Activated B cell treated with CpG ODN at 0.5 μM for 24 hours (primary cell): ENCODE results near the gene MYL10. TPM values are rescaled to one million over a fixed set of nuclear protein-coding genes. Genes with fewer than 3 reads are reported as not detected.

Source experiments
- ATAC-seq: fragments of 200-7000 bp; cut with Tn5 transposase; one replicate; pipeline ENCODE4 v1.10.0; 2021; ENCODE audit warnings: low read depth, mild to moderate bottlenecking, moderate library complexity
- CTCF ChIA-PET: fragments of 350-600 bp; sonication (Branson Sonifier 250); formaldehyde crosslinking; loops from one replicate; lab custom pipeline; 2021; ENCODE audit warnings: antibody characterized with exemption; lab: Charles Lee
- POLR2A ChIA-PET: fragments of 350-600 bp; sonication (Branson Sonifier 250); formaldehyde crosslinking; loops from one replicate; lab custom pipeline; 2021; ENCODE audit warnings: antibody characterized with exemption; lab: Charles Lee
- DNase-seq: peaks from one replicate; pipeline ENCODE4 v3.0.0; 2022
- H3K27ac Mint-ChIP-seq: one replicate; pipeline ENCODE4 v1.8.0; 2020; ENCODE audit warnings: mixed read lengths
- H3K27me3 Mint-ChIP-seq: one replicate; pipeline ENCODE4 v1.8.0; 2021; ENCODE audit warnings: mixed read lengths
- H3K36me3 Mint-ChIP-seq: one replicate; pipeline ENCODE4 v1.8.0; 2021; ENCODE audit warnings: low read depth, mixed read lengths
- H3K4me1 Mint-ChIP-seq: one replicate; pipeline ENCODE4 v1.8.0; 2021; ENCODE audit warnings: mixed read lengths
- H3K4me3 Mint-ChIP-seq: one replicate; pipeline ENCODE4 v1.8.0; 2020; ENCODE audit warnings: mild to moderate bottlenecking, mixed read lengths
- H3K9me3 Mint-ChIP-seq: one replicate; pipeline ENCODE4 v1.8.0; 2020; ENCODE audit warnings: mixed read lengths
- intact Hi-C: fragments of 100-400 bp; cut with micrococcal nuclease; formaldehyde crosslinking; loops from one replicate; pipeline ENCODE4 v1.15.1; 2024
- total RNA-seq: library from RNA; stranded (reverse); gene quantifications from 2 replicates; pipeline ENCODE4 v1.2.3, GENCODE V29; 2022
- TF ChIP-seq, protein P1 (sequence below): fragments of 200-600 bp; IDR thresholded peaks from one replicate; pipeline ENCODE4 v1.8.0; 2022; ENCODE audit warnings: antibody characterized with exemption, mild to moderate bottlenecking

Gene MYL10
- total RNA-seq, 1 donor from 2014 or later: not detected

GRCh38 chr7:101602484-101603241, 26.4 kb downstream of the MYL10 start:
- H3K27ac Mint-ChIP-seq: no peak overlapping the region
- no peaks in the 10 kb centered on the region for H3K9me3 Mint-ChIP-seq
- ATAC-seq (peak; percentile 91), DNase-seq (peak; percentile 59)
- ChIA-PET CTCF (interaction anchor here (1.0 to 4.2 kb wide), 5 partner anchors 141 to 669 kb away, joined by 3 to 33 read pairs (median 3); no protein-coding TSS in a partner anchor), POLR2A (no interaction called here)
- TF ChIP-seq, protein P1, sequence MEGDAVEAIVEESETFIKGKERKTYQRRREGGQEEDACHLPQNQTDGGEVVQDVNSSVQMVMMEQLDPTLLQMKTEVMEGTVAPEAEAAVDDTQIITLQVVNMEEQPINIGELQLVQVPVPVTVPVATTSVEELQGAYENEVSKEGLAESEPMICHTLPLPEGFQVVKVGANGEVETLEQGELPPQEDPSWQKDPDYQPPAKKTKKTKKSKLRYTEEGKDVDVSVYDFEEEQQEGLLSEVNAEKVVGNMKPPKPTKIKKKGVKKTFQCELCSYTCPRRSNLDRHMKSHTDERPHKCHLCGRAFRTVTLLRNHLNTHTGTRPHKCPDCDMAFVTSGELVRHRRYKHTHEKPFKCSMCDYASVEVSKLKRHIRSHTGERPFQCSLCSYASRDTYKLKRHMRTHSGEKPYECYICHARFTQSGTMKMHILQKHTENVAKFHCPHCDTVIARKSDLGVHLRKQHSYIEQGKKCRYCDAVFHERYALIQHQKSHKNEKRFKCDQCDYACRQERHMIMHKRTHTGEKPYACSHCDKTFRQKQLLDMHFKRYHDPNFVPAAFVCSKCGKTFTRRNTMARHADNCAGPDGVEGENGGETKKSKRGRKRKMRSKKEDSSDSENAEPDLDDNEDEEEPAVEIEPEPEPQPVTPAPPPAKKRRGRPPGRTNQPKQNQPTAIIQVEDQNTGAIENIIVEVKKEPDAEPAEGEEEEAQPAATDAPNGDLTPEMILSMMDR: no peak
- H3K27me3 Mint-ChIP-seq: no peaks in the 10 kb centered on the region
- no peaks in the 10 kb centered on the region for H3K36me3 Mint-ChIP-seq
- no peaks in the 10 kb centered on the region for H3K4me1 Mint-ChIP-seq
- no peak overlapping the region for H3K4me3 Mint-ChIP-seq
- intact Hi-C loops: loop anchor here (1.0 kb wide), 3 partner anchors 60 to 634 kb away; no protein-coding TSS in a partner anchor

- Mint-ChIP-seq H3K27me3 (no peaks in the 10 kb centered on the region), H3K9me3 (no peaks in the 10 kb centered on the region), H3K36me3 (no peaks in the 10 kb centered on the region), H3K4me1 (no peaks in the 10 kb centered on the region), H3K27ac (no peak overlapping the region), H3K4me3 (no peak overlapping the region)
- DNase-seq (no peak), ATAC-seq (no peak)
- intact Hi-C loops: loop anchor here (1.0 kb wide), 3 partner anchors 60 to 634 kb away; no protein-coding TSS in a partner anchor
- ChIA-PET CTCF (interaction anchor here (1.0 to 4.2 kb wide), 5 partner anchors 141 to 669 kb away, joined by 3 to 33 read pairs (median 3); no protein-coding TSS in a partner anchor), POLR2A (no interaction called here)
- TF ChIP-seq, protein P1: no peak
Observed at GRCh38 chr7:101602082-101602481, 27.0 kb downstream of the MYL10 start.

GRCh38 chr7:101599787-101600186, 29.3 kb downstream of the MYL10 start:
- POLR2A ChIA-PET: no interaction called here
- Mint-ChIP-seq H3K27me3 (peaks cover 2% of the 10 kb centered on the region), H3K27ac (no peak overlapping the region), H3K9me3 (no peaks in the 10 kb centered on the region), H3K4me3 (no peak overlapping the region), H3K4me1 (no peaks in the 10 kb centered on the region), H3K36me3 (no peaks in the 10 kb centered on the region)
- no peak for ATAC-seq
- no peak for DNase-seq
- TF ChIP-seq, protein P1: no peak
- intact Hi-C loops: no loop called here
- CTCF ChIA-PET: no interaction called here

DNA sequence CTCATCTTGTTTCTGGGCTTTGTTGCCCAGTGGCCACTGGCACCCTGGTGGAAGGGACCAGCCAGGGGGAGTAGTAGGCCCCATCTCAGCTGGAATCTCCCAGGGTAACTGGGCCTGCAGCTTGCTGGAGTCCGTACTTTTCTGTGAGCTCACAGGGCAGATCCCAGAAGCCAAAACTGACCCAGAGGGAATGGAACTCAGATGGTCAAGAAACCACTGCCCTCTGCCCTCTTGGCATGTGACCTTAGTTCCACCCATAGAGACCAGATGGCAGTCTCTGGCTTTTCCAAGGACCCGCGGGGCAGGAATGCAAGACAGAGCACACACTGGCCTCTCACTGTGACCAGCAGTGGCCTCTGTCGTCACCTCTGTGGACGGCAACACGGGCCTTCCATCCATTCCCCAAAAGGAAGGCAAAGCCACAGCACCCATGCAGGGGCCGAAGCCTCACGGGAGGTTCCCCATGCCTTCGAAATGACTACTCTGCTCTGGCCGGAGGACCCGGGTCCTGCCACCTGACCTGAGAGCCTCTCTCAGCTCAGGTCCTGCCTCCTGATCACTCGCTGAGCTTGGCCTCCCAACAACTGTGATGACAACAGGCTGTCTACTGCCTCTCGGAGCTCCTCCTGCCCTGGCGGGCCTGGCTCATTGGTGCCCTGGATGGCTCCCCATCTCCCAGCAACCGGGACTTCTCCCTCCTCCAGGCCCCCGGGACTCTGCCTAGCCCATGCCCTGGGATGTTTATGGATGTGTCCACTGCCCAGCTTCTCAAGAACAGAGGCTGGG, 29.9 kb downstream of the MYL10 start:
- TF ChIP-seq, protein P1: no peak
- ChIA-PET POLR2A (no interaction called here), CTCF (interaction anchor here (0.7 kb wide), 1 partner anchor 302 kb away, joined by 3 read pairs; no protein-coding TSS in a partner anchor)
- H3K4me1 Mint-ChIP-seq: no peaks in the 10 kb centered on the region
- no peak overlapping the region for H3K4me3 Mint-ChIP-seq
- peaks cover 5% of the 10 kb centered on the region for H3K27me3 Mint-ChIP-seq
- no peaks in the 10 kb centered on the region for H3K9me3 Mint-ChIP-seq
- intact Hi-C loops: no loop called here
- no peak overlapping the region for H3K27ac Mint-ChIP-seq
- no peak for ATAC-seq
- no peaks in the 10 kb centered on the region for H3K36me3 Mint-ChIP-seq
- DNase-seq: no peak
